GM19193 (cell line): ENCODE measurements around the gene PTGES2.
A peak's percentile ranks its signal among the peaks of the same experiment; 100 is the strongest.

ENCODE experiments used
- POLR2A ChIP-seq: IDR thresholded peaks from 4 replicates; pipeline ENCODE4 v1.6.1; 2011; ENCODE audit not compliant: insufficient read depth, insufficient read length; ENCODE audit errors: extremely low read depth

PTGES2 gene

GRCh38 chr9:128127568-128127989 is at the start of gene PTGES2:
PTGES2 (minus strand) TSS chr9:128127729; CDS start chr9:128127717, 12 bp downstream.
- peak; percentile 71 for TF ChIP-seq POLR2A

GRCh38 chr9:128175726-128176125 is 48.2 kb upstream of the PTGES2 start:
- no peak for TF ChIP-seq POLR2A

GRCh38 chr9:128175102-128175563 is 47.6 kb upstream of the PTGES2 start:
- TF ChIP-seq POLR2A: no peak

GRCh38 chr9:128174062-128174461 is 46.5 kb upstream of the PTGES2 start:
- TF ChIP-seq POLR2A: no peak

GRCh38 chr9:128169925-128170324 is 42.4 kb upstream of the PTGES2 start:
- TF ChIP-seq POLR2A: no peak

DNA sequence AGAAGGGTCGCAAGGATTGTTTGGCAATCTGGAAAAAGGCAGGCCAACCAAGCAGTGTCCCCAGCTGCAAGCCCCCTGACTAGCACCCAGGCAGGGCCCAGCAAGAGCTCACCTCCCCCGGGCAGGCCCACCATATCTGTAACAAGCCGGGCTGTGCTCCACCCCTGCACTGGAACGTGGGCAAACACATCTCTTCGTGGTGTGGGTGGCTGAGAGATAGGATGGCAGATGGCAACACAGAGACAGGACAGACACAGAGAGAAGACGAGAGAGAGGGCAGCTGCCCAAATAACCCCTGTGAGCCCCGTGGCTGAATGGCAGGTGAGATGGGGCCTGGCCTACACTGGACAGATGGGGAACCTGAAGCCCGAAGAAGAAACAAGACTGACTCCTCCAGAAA is 42.0 kb upstream of the PTGES2 start:
- no peak for TF ChIP-seq POLR2A

GRCh38 chr9:128168731-128169308 is 41.3 kb upstream of the PTGES2 start:
- no peak for TF ChIP-seq POLR2A

DNA sequence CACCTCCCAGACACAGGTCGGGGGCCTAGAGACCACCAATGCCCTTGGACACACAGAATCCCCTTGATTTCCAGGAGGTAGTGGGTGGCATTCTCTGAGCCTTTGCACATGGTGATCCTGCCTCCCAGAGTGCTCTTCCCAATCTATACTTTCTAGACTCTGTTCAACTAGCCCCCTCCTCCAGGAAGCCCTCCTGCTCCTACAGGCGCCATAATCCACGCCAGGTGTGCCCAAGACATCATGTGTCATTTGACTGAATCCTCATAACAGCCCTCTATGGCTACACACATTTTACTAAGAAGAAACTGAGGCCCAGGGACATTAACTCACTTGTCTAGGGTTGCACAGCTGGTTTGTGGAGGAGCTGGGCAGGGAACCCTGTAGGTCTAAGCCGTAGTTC is 39.7 kb upstream of the PTGES2 start:
- no peak for TF ChIP-seq POLR2A

GRCh38 chr9:128166169-128166568 is 38.6 kb upstream of the PTGES2 start:
- no peak for TF ChIP-seq POLR2A

DNA sequence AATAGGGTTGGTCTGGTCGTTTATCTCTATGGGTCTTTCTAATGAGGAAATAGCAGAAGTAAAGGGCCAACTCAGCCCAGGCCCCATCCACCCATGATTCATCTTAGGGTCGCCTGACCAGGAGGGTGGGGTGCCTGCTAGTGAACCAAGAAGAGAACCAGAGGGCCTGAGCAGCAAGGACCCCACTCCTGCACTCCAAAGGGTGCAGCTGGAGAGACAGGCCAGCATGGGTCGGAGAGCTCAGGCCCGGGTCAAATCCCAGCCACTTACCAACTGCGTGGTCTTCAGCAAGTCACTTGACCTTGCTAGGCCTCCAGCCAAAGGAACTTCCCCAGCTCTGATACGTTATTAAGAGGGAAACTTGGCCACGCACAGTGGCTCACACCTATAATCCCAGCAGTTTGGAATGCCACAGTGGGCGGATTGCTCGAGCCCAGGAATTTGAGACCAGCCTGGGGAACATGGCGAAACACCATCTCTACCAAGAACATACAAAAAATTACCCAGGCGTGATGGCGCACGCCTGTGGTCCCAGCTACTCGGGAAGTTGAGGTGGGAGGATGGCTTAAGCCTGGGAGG is 36.9 kb upstream of the PTGES2 start:
- TF ChIP-seq POLR2A: no peak

DNA sequence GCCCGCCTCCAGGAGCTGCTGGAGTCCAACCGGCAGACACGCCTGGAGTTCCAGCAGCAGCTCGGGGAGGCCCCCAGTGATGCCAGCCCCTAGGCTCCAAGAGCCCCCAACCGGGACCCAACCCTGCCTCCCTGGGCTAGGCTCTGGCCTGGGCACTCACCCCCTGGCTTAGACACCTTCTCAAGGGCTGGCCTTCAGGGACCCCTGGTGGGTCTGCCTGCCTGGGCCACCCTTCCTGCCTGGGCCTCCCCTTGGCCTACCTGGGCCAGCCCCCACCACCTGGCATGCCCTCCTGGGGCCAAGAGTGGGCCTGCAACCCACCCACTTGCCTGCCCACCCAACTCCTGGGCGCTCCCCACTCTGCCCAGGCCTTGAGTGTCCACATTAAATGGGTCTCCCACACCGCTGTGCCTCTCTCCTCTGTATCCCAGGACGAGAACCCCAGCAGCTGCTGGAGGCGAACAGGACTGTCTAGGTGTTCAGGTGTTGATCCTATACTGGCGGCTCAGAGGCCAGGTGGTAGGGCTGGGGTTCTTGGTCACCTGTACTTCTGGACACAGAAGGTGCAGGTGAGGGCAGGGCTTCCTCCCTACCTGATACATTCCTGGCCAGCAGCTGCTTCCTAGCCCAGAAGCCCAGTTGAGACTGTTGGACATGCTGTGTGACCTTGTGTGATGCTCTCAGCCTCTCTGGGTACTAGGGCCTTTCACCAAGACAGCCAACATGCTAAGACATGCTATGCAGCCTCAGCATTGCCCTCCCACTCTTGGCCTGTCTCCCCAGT is 36.2 kb upstream of the PTGES2 start:
- no peak for TF ChIP-seq POLR2A

DNA sequence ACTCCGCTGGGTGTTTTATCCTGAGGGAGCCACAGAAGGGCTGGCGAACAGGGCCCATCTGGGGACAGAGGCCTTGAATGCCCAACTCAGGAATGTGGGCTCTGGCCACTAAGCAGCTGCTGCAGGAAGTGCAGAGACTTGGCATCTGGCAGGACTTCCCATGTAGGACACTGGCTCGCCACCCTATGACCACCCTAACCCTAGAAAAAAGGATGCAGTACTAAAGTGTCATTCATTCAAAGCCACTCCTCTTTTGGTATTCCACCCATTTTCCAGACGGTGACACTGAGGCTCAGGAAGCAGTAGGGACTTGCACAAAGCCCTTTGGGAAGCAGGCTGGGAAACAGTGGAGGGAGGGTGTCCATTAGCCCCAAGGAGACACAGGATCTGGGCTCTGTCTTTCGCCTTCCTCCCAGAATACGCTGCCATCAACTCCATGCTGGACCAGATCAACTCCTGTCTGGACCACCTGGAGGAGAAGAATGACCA is 35.5 kb upstream of the PTGES2 start:
- TF ChIP-seq POLR2A: no peak

DNA sequence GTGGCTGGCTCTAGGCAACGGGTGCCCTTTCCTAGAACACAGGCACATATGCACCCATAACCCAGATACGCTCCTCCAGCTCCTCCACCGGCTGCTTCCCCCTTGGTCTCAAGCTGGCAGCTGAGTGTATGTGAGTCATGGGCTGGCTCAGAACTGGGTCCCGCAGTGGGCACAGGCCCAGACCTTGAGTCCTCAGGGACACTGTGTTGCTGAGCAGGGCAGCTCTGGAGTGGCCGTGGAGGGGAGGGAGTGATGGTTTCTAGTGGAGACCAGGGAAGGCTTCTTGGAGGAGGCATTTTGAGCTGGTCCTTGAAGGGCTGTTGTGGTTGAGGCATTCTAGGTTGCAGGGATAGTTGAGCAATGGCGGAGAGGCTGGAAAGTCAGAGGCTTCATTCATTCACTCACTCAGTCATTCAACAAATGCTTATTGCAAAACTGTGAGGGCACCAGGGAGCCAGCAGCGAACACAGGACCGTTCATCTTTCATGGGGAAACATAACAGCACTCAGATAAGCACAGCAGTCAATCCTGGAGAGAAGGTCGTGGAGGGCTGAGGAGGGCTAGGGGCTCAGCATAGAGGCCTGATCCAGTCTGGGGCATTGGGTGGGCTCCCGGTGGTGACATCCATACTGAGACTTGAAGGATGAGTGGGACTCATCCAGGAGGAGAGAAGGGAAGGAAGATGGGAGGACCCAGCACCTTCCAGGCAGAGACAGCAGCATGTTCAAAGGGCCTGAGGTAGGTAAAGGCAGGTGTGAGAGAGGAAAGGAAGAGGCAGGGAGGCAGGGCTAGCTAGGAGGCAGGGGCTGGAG is 34.9 kb upstream of the PTGES2 start:
- TF ChIP-seq POLR2A: no peak

- no peak for TF ChIP-seq POLR2A
Measured at GRCh38 chr9:128161215-128161902, 33.8 kb upstream of the PTGES2 start.
